Left colon (tissue), 2 donors: Measurements from ENCODE around the gene POLR2B. TPM values are rescaled to one million over a fixed set of nuclear protein-coding genes. Genes with fewer than 3 reads are reported as not detected.
A peak's percentile ranks its signal among the peaks of the same experiment; 100 is the strongest.
"Not testable (repeated sequence)": the region's sequence is repeated elsewhere in the genome, so short reads cannot be mapped to it uniquely, and the experiment has no call there.

ENCODE experiments used
- ATAC-seq: fragments of 200-7000 bp; cut with Tn5 transposase; one replicate; pipeline ENCODE4 v1.9.1; 2020; ENCODE audit warnings: mild to moderate bottlenecking, moderate library complexity
- DNase-seq, 2 donors: peaks; one replicate each; pipeline ENCODE4 v3.0.0-alpha.2; 2020
- intact Hi-C, 2 donors: fragments of 100-400 bp; cut with DNase I in 1 of 2; cut with micrococcal nuclease in 1 of 2; formaldehyde crosslinking; loops; one replicate each; pipeline versions ENCODE4 v1.11.2 to v1.14.0; 2022; cut with DNase I, micrococcal nuclease
- total RNA-seq, 2 donors: library from RNA; stranded (reverse); fragmentation: NEBNext Ultra II Directional; extraction: Animal tissue kit (Norgen Biotek cat#: 25700); gene quantifications; one replicate each; pipeline ENCODE4 v1.2.1, GENCODE V29; 2021
- donor health status: DM: no; HTN: no; CAD: no.
- donor health status: DM: yes; HTN: yes; CAD: no.

Gene POLR2B
- total RNA-seq, 2 donors from 2014 or later = 63.3 to 72.1 TPM

- no peak for DNase-seq
- intact Hi-C loops = loop anchor here in 1 of 2 donors (5.0 kb wide), 1 partner anchor 69 kb away; the partner anchor contains the start of gene IGFBP7
- ATAC-seq = no peak
Observed at GRCh38 chr4:57043347-57044251, 64.9 kb downstream of the POLR2B start.

- no peak for ATAC-seq
- no peak for DNase-seq
- intact Hi-C loops = loop anchor here in 1 of 2 donors (5.0 kb wide), 1 partner anchor 68 kb away; the partner anchor contains the start of gene IGFBP7
Observed at GRCh38 chr4:57044279-57044678, 65.6 kb downstream of the POLR2B start.

- intact Hi-C loops = loop anchor here in 1 of 2 donors (5.0 kb wide), 1 partner anchor 67 kb away; the partner anchor contains the start of gene IGFBP7
- ATAC-seq = no peak
Observed at GRCh38 chr4:57044996-57045395, 66.3 kb downstream of the POLR2B start.

DNA sequence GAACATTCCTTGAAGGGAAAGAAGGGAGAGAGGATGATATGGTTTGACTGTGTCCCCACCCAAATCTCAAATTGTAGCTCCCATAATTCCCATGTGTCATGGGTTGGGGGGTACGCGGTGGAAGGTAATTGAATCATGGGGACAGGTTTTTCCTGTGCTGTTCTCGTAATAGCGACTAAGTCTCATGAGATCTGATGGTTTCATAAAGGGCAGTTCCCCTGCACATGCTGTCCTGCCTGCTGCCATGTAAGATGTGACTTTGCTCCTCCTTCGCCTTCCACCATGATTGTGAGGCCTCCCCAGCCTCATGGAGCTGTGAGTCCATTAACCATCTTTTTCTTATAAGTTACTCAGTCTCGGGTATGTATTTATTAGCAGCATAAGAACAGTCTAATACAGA, 68.3 kb downstream of the POLR2B start:
- ATAC-seq, intact Hi-C loops, DNase-seq: not testable (repeated sequence)

More at GRCh38 chr4:57044996-57045395, 66.3 kb downstream of the POLR2B start:
- no peak for DNase-seq

DNA sequence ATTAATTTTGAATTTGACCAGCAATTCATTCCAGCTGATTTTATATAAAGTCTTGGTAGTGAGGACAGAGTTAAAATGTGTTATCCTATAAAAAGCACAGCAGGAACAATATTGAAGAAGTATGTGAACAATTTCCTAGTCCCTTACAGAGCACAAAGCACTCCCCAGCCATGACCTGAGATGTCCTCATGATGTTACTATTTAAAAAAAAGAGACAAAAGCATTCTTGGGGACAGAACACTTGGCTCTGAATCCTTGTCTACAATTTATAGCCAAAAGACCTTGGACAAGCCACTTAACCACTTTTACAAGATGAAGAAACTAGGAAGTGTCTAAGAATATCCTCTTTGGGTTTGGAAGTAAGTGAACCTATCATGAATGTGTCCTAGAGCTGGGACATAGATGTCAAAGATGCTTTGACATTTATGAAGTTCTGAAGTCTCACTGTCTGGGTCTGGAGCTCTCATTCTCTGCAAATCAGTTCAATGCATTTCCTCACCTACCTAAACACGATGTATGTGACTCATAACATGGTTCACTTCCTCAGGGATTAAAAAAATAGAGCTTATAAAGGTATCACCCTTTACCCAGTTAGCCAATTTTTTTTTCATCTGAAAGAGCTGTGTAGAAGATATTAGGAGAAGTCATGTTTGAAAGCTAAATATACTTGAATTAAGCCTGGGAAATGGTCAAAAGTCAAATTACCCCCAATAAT, 70.1 kb downstream of the POLR2B start:
- intact Hi-C loops = no loop called here
- DNase-seq = no peak
- no peak for ATAC-seq

DNA sequence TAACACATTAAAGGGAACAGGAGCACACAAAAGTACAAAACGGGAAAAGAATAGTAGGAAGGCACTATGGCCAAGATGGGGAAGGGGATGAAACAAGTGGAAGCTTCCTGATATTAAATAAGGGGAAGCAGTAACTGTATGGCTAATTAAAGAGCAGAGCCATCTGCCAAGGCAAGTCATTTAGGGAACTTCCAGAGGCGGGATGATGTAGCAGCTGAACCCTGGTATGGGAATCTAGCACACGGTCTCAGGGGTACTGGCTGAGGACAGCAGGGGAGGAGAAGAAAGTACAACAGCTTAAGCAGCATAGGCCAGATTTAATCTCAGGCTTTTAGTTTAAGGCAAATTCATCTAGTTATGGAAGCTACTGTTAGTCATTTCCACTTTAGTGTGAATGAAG, 72.4 kb downstream of the POLR2B start:
- DNase-seq (no peak), ATAC-seq (no peak)
- intact Hi-C loops = no loop called here

- no peak for ATAC-seq
- DNase-seq = no peak
- intact Hi-C loops = no loop called here
Observed at GRCh38 chr4:57051524-57051923, 72.8 kb downstream of the POLR2B start.

DNA sequence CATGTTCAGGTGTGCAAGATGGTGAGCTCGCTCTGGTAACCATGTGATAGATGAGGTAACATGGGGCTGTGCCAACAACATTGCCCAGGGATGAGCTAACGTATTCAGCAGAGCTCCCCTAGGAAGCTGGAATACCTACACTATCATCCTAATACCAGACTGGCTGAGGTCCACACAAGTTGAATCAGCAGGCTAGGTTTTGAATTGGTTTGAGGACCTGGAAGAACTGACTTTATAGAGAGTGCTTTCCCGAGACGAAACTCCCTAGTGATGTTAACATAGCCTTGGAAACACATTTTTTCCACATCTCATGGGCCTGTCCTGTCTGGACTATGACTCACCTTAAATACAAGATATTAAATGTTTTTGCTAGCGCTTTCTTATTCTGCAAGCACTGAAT, 74.8 kb downstream of the POLR2B start:
- ATAC-seq (no peak), DNase-seq (no peak)
- intact Hi-C loops = no loop called here

GRCh38 chr4:57055886-57056285, 77.2 kb downstream of the POLR2B start:
- intact Hi-C loops = no loop called here

GRCh38 chr4:57059890-57060716, 81.4 kb downstream of the POLR2B start:
- ATAC-seq = peak; percentile 70
- intact Hi-C loops = no loop called here
- no peak for DNase-seq

More at GRCh38 chr4:57055886-57056285, 77.2 kb downstream of the POLR2B start:
- DNase-seq (peak in 1 of 2 donors; percentile 35), ATAC-seq (no peak)

DNA sequence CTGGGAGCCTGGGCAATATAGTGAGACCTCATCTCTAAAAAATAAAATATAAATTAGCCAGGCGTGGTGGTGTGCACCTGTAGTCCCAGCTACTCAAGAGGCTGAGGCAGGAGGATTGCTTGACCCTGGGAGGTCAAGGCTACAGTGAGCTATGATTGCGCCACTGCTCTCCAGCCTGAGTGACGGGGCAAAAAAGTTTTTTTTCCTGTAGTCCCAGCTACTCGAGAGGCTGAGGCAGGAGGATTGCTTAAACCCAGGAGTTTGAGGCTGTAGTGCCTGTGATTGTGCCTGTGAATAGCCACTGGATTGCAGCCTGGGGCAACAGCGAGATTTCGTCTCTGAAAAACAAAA, 82.0 kb downstream of the POLR2B start:
- intact Hi-C loops, ATAC-seq, DNase-seq: not testable (repeated sequence)

DNA sequence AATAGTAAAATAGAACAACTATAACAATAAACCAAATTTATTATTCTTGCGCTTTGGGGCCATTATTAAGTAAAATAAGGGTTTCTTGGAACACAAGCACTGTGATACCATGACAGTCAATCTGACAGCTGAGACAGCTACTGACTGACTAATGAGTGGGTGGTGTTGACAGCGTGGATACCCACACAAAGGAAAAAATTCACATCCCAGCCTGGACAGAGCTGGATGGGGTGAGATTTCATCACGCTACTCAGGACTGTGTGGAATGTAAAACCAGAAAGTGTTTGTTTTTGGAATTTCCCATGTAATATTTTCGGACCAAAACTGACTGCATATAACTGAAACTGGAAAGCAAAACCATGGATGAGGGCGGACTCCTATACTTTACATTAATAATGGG, 82.7 kb downstream of the POLR2B start:
- DNase-seq (no peak), ATAC-seq (no peak)
- intact Hi-C loops = no loop called here

DNA sequence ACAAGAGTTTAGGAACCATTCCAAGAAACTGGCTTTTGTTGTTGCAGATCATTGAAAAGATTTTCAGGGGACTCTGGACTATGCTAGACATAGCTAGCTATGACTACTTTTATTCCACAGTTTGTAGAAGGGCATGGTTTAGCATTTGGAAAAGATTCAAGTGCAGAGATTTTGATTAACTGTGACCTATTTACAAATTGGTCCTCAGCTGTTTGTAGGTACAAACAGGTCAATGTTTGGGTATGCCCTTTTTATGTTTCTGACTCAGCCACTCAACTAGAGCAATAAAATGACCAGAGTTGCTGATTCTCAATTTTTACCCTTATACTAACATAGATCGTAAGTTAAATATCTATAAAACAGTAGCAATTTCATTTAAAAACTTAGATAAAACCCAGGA, 84.8 kb downstream of the POLR2B start:
- no peak for DNase-seq
- no peak for ATAC-seq
- intact Hi-C loops = no loop called here

- intact Hi-C loops = no loop called here
- no peak for ATAC-seq
Observed at GRCh38 chr4:57064120-57064519, 85.4 kb downstream of the POLR2B start.

DNA sequence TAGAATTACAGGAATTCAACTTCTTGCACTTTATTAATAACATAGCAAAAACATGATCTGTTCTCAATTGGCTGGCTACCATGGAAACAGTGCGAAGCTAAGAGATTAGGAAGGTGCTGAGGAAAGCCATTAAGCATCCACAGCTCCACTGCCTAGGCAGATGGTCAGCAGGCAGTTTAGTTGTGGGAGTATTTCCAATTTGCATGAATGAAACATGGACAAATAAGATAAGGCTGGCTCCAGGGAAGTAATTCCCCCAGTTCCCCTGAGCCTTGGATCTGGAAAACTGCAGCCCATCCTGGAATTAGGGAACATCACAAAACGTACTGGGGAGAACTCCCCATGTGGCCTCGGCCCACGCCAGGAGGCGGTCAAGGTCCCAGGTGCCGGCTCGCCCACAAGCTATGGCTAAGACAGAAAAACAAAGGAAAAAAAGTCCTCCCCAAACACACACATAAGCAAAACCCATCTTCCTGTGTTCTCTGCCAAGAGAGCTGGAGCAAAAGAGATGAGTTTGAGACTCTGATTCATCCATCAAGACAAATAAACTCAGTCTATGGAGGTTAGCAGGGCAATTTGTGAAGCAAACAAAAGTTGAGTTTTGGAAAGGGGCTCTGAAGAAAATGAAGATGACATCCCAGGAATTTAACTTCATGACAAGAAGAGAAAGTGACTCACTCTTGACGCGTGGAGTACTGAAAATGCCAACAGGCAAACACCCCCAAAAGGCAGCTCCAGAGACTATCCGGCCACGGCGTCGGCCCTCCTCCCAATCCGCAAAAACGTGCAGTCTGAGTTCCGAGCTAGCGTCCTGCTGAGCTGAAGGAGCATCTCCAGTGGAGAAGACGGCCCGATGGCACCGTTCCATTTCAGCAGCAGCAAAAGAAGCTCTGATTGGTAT, 86.4 kb downstream of the POLR2B start:
- intact Hi-C loops = no loop called here
- DNase-seq (peak in 1 of 2 donors; percentile 27), ATAC-seq (no peak)

More at GRCh38 chr4:57064120-57064519, 85.4 kb downstream of the POLR2B start:
- no peak for DNase-seq

- intact Hi-C loops = no loop called here
- ATAC-seq = no peak
- no peak for DNase-seq
Observed at GRCh38 chr4:57065730-57066482, 87.2 kb downstream of the POLR2B start.

- ATAC-seq (no peak), DNase-seq (no peak)
- intact Hi-C loops = no loop called here
Observed at GRCh38 chr4:57068237-57068981, 89.7 kb downstream of the POLR2B start.
